Measurements from ENCODE around the gene MLYCD. TPM values are rescaled to one million over a fixed set of nuclear protein-coding genes. Genes with fewer than 3 reads are reported as not detected.
"Not testable (repeated sequence)": the region's sequence is repeated elsewhere in the genome, so short reads cannot be mapped to it uniquely, and the experiment has no call there.

The MLYCD gene
- total and polyA plus RNA-seq, 2 donors (not counting 1 experiment from before 2014, with no cell fraction given), result 2.3 to 17.1 TPM

- intact Hi-C loops (cut with micrococcal nuclease), result no loop called here
- ChIA-PET POLR2A (no interaction called here), CTCF (no interaction called here)
- DNase-seq (no peak), ATAC-seq (ENCODE audit: low read depth) (no peak)
- peaks cover 12% of the 10 kb centered on the region for H3K4me1 Mint-ChIP-seq
- Histone ChIP-seq H4K20me1 (ENCODE audit: control insufficient read depth, insufficient read depth, low read length, poor library complexity, severe bottlenecking) (no peaks in the 10 kb centered on the region), H3K36me3 (replicated peaks in 1 of 2; ENCODE audit: control extremely low read depth in 1 of 2, control insufficient read depth in 1 of 2, extremely low read depth in 1 of 2, insufficient read depth in 2 of 2, low read length in 1 of 2) (no peaks in the 10 kb centered on the region), H3K27me3 (replicated peaks in 1 of 4; ENCODE audit: control extremely low read depth in 1 of 4, control insufficient read depth in 3 of 4, insufficient read depth in 4 of 4, low read length in 3 of 4) (peaks cover 0 to 22% (median 10%) of the 10 kb centered on the region in 4 experiments), H3K4me2 (replicated peaks; ENCODE audit: low read depth, low read length, poor library complexity, severe bottlenecking) (no peak overlapping the region), H3K9me3 (ENCODE audit: control extremely low read depth in 1 of 3, control insufficient read depth in 2 of 3, insufficient read depth in 1 of 3, low read length in 2 of 3) (peaks cover 0 to 7% (median 0%) of the 10 kb centered on the region in 3 donors), H3K27ac (ENCODE audit: low read length in 2 of 2) (no peak overlapping the region), H2AFZ (ENCODE audit: insufficient read depth, low read depth, low read length, poor library complexity, severe bottlenecking) (no peak overlapping the region), H3K9ac (ENCODE audit: low read length) (no peak overlapping the region), H3K79me2 (ENCODE audit: control insufficient read depth, insufficient read depth, low read length) (no peaks in the 10 kb centered on the region), H3K4me3 (ENCODE audit: control extremely low read depth in 1 of 5, extremely low read depth in 1 of 5, insufficient read depth in 1 of 5, low read depth in 2 of 5, low read length in 4 of 5) (no peak overlapping the region), H3K4me1 (ENCODE audit: control insufficient read depth in 2 of 2, insufficient read depth in 2 of 2, low read length in 2 of 2) (peaks cover 12 to 13% of the 10 kb centered on the region in 2 donors)
- no peak overlapping the region for H3K4me3 Mint-ChIP-seq
- TF ChIP-seq EZH2 (IDR thresholded peaks at IDR 0.05; ENCODE audit: borderline replicate concordance, insufficient read depth, low read depth, low read length, poor library complexity, severe bottlenecking) (no peak), CTCF (IDR thresholded peaks at IDR 0.05) (no peak)
- peaks cover 8% of the 10 kb centered on the region for H3K27me3 Mint-ChIP-seq
- no peak overlapping the region for H3K27ac Mint-ChIP-seq
- no peaks in the 10 kb centered on the region for H3K9me3 Mint-ChIP-seq (ENCODE audit: insufficient read depth)
- WGBS (ENCODE audit: insufficient coverage), result 75% methylated on average over 2 of the region's 5 CpGs
Measured at GRCh38 chr16:83949724-83950001, 50.7 kb downstream of the MLYCD start.

- DNase-seq; H4K20me1 ChIP-seq (ENCODE audit: control insufficient read depth, insufficient read depth, low read length, poor library complexity, severe bottlenecking); H3K27ac Mint-ChIP-seq; H3K9me3 Mint-ChIP-seq (ENCODE audit: insufficient read depth); intact Hi-C loops (cut with micrococcal nuclease); H3K4me3 Mint-ChIP-seq; ATAC-seq (ENCODE audit: low read depth); H3K4me2 ChIP-seq (replicated peaks; ENCODE audit: low read depth, low read length, poor library complexity, severe bottlenecking); H3K9me3 ChIP-seq (ENCODE audit: control extremely low read depth in 1 of 3, control insufficient read depth in 2 of 3, insufficient read depth in 1 of 3, low read length in 2 of 3); POLR2A ChIA-PET; H3K79me2 ChIP-seq (ENCODE audit: control insufficient read depth, insufficient read depth, low read length); H3K27ac ChIP-seq (ENCODE audit: low read length in 2 of 2); H3K9ac ChIP-seq (ENCODE audit: low read length); H3K4me3 ChIP-seq (ENCODE audit: control extremely low read depth in 1 of 5, extremely low read depth in 1 of 5, insufficient read depth in 1 of 5, low read depth in 2 of 5, low read length in 4 of 5); H2AFZ ChIP-seq (ENCODE audit: insufficient read depth, low read depth, low read length, poor library complexity, severe bottlenecking); H3K36me3 ChIP-seq (replicated peaks in 1 of 2; ENCODE audit: control extremely low read depth in 1 of 2, control insufficient read depth in 1 of 2, extremely low read depth in 1 of 2, insufficient read depth in 2 of 2, low read length in 1 of 2); CTCF ChIA-PET: not testable (repeated sequence)
- Histone ChIP-seq H3K4me1 (ENCODE audit: control insufficient read depth in 2 of 2, insufficient read depth in 2 of 2, low read length in 2 of 2) (peaks cover 12 to 13% of the 10 kb centered on the region in 2 donors), H3K27me3 (replicated peaks in 1 of 4; ENCODE audit: control extremely low read depth in 1 of 4, control insufficient read depth in 3 of 4, insufficient read depth in 4 of 4, low read length in 3 of 4) (peaks cover 0 to 34% (median 10%) of the 10 kb centered on the region in 4 experiments)
- H3K4me1 Mint-ChIP-seq, result peaks cover 12% of the 10 kb centered on the region
- WGBS (ENCODE audit: insufficient coverage), result 83% methylated on average over 2 of the region's 10 CpGs
- peaks cover 17% of the 10 kb centered on the region for H3K27me3 Mint-ChIP-seq
Measured at GRCh38 chr16:83950862-83951399, 52.0 kb downstream of the MLYCD start.

All from B cell (primary cell).